Activated CD4-positive, alpha-beta memory T cell treated with anti-CD3 and anti-CD28 coated beads for 36 hours (primary cell): ENCODE results near the gene B3GALT2. TPM values are rescaled to one million over a fixed set of nuclear protein-coding genes. Genes with fewer than 3 reads are reported as not detected.
"Not testable (repeated sequence)": the region's sequence is repeated elsewhere in the genome, so short reads cannot be mapped to it uniquely, and the experiment has no call there.

Experiments
- CTCF ChIA-PET: fragments of 350-600 bp; sonication (Branson Sonifier 250); formaldehyde crosslinking; loops from one replicate; lab custom pipeline; 2021; ENCODE audit warnings: antibody characterized with exemption, inconsistent platforms; lab: Charles Lee
- POLR2A ChIA-PET: fragments of 350-600 bp; sonication (Branson Sonifier 250); formaldehyde crosslinking; loops from one replicate; lab custom pipeline; 2021; ENCODE audit warnings: antibody characterized with exemption; lab: Charles Lee
- DNase-seq: peaks from one replicate; pipeline ENCODE4 v3.0.0-alpha.2; 2020
- H3K27ac Mint-ChIP-seq: one replicate; pipeline ENCODE4 v1.8.0; 2021; ENCODE audit warnings: mixed read lengths
- H3K27me3 Mint-ChIP-seq: one replicate; pipeline ENCODE4 v1.8.0; 2021; ENCODE audit warnings: mixed read lengths
- H3K36me3 Mint-ChIP-seq: one replicate; pipeline ENCODE4 v1.8.0; 2021; ENCODE audit warnings: mixed read lengths
- H3K4me1 Mint-ChIP-seq: one replicate; pipeline ENCODE4 v1.8.0; 2021; ENCODE audit warnings: low read depth, mixed read lengths
- H3K4me3 Mint-ChIP-seq: one replicate; pipeline ENCODE4 v1.8.0; 2021; ENCODE audit warnings: mild to moderate bottlenecking, mixed read lengths
- H3K9me3 Mint-ChIP-seq: one replicate; pipeline ENCODE4 v1.8.0; 2021; ENCODE audit warnings: mixed read lengths
- intact Hi-C: fragments of 100-400 bp; cut with micrococcal nuclease; formaldehyde crosslinking; loops from one replicate; pipeline ENCODE4 v1.15.1; 2023
- total RNA-seq, 2 experiments: library from RNA; stranded (reverse); gene quantifications; one replicate each; pipeline ENCODE4 v1.2.3, GENCODE V29; 2021

B3GALT2 gene
- total RNA-seq, 2 experiments from 2014 or later, result 0.07 to 0.14 TPM

GRCh38 chr1:193201021-193201420 is 14.6 kb upstream of the B3GALT2 start:
- no peak for DNase-seq

GRCh38 chr1:193199940-193200339 is 13.5 kb upstream of the B3GALT2 start:
- H3K4me3 Mint-ChIP-seq, result no peak overlapping the region
- no peaks in the 10 kb centered on the region for H3K27me3 Mint-ChIP-seq
- CTCF ChIA-PET, result no interaction called here
- H3K4me1 Mint-ChIP-seq, result peaks cover 25% of the 10 kb centered on the region
- DNase-seq, result no peak
- POLR2A ChIA-PET, result no interaction called here
- intact Hi-C loops, result no loop called here
- peaks cover 21% of the 10 kb centered on the region for H3K36me3 Mint-ChIP-seq
- no peak overlapping the region for H3K27ac Mint-ChIP-seq
- H3K9me3 Mint-ChIP-seq, result no peaks in the 10 kb centered on the region

More at GRCh38 chr1:193201021-193201420, 14.6 kb upstream of the B3GALT2 start:
- H3K27ac Mint-ChIP-seq, result no peak overlapping the region
- ChIA-PET POLR2A (no interaction called here), CTCF (interaction anchor here (0.7 kb wide), 1 partner anchor 17 kb away, joined by 3 read pairs; no protein-coding TSS in a partner anchor)
- peaks cover 6% of the 10 kb centered on the region for H3K9me3 Mint-ChIP-seq
- H3K4me1 Mint-ChIP-seq, result peaks cover 18% of the 10 kb centered on the region
- H3K27me3 Mint-ChIP-seq, result no peaks in the 10 kb centered on the region
- intact Hi-C loops, result no loop called here
- H3K36me3 Mint-ChIP-seq, result peaks cover 29% of the 10 kb centered on the region
- H3K4me3 Mint-ChIP-seq, result no peak overlapping the region

GRCh38 chr1:193192586-193192985 is 6.2 kb upstream of the B3GALT2 start:
- CTCF ChIA-PET, result interaction anchor here (0.8 kb wide), 1 partner anchor 9 kb away, joined by 3 read pairs; no protein-coding TSS in a partner anchor
- no peak overlapping the region for H3K4me3 Mint-ChIP-seq
- no peaks in the 10 kb centered on the region for H3K27me3 Mint-ChIP-seq
- H3K27ac Mint-ChIP-seq, result no peak overlapping the region
- peaks cover 8% of the 10 kb centered on the region for H3K9me3 Mint-ChIP-seq
- H3K4me1 Mint-ChIP-seq, result peaks cover 29% of the 10 kb centered on the region
- intact Hi-C loops, result no loop called here
- peaks cover 17% of the 10 kb centered on the region for H3K36me3 Mint-ChIP-seq
- POLR2A ChIA-PET, result interaction anchor here (0.6 kb wide), 1 partner anchor 15 kb away, joined by 5 read pairs; no protein-coding TSS in a partner anchor
- no peak for DNase-seq

- no peak for DNase-seq
- H3K4me1 Mint-ChIP-seq, result peaks cover 42% of the 10 kb centered on the region
- H3K27ac Mint-ChIP-seq, result no peak overlapping the region
- intact Hi-C loops, result no loop called here
- ChIA-PET POLR2A (no interaction called here), CTCF (no interaction called here)
- H3K9me3 Mint-ChIP-seq, result peaks cover 8% of the 10 kb centered on the region
- peaks cover 16% of the 10 kb centered on the region for H3K36me3 Mint-ChIP-seq
- H3K4me3 Mint-ChIP-seq, result no peak overlapping the region
- no peaks in the 10 kb centered on the region for H3K27me3 Mint-ChIP-seq
These were observed 3.8 kb upstream of the B3GALT2 start for GRCh38 chr1:193190096-193190744.

- ChIA-PET POLR2A (no interaction called here), CTCF (no interaction called here)
- Mint-ChIP-seq H3K9me3 (peaks cover 8% of the 10 kb centered on the region), H3K36me3 (peaks cover 14% of the 10 kb centered on the region), H3K27me3 (no peaks in the 10 kb centered on the region), H3K4me3 (no peak overlapping the region), H3K27ac (no peak overlapping the region), H3K4me1 (peaks cover 45% of the 10 kb centered on the region)
- intact Hi-C loops, result loop anchor here (10.0 kb wide), 1 partner anchor 265 kb away; no protein-coding TSS in a partner anchor
- no peak for DNase-seq
These were observed 3.2 kb upstream of the B3GALT2 start for GRCh38 chr1:193189442-193190095.

GRCh38 chr1:193188915-193189314 is 2.5 kb upstream of the B3GALT2 start:
- H3K36me3 Mint-ChIP-seq, result peaks cover 14% of the 10 kb centered on the region
- CTCF ChIA-PET, H3K27me3 Mint-ChIP-seq, H3K27ac Mint-ChIP-seq, POLR2A ChIA-PET, DNase-seq, H3K9me3 Mint-ChIP-seq, H3K4me3 Mint-ChIP-seq: not testable (repeated sequence)
- intact Hi-C loops, result loop anchor here (10.0 kb wide), 1 partner anchor 266 kb away; no protein-coding TSS in a partner anchor
- peaks cover 46% of the 10 kb centered on the region for H3K4me1 Mint-ChIP-seq

- peaks cover 2% of the 10 kb centered on the region for H3K36me3 Mint-ChIP-seq
- no peak overlapping the region for H3K27ac Mint-ChIP-seq
- no peak overlapping the region for H3K4me3 Mint-ChIP-seq
- H3K27me3 Mint-ChIP-seq, result no peaks in the 10 kb centered on the region
- no peak for DNase-seq
- ChIA-PET CTCF (no interaction called here), POLR2A (no interaction called here)
- intact Hi-C loops, result loop anchor here (10.0 kb wide), 1 partner anchor 268 kb away; no protein-coding TSS in a partner anchor
- H3K4me1 Mint-ChIP-seq, result peaks cover 50% of the 10 kb centered on the region
- H3K9me3 Mint-ChIP-seq, result peaks cover under 1% of the 10 kb centered on the region
These were observed 701 bp upstream of the B3GALT2 start for GRCh38 chr1:193187114-193187513.

- Mint-ChIP-seq H3K36me3 (no peaks in the 10 kb centered on the region), H3K27ac (peak overlapping the region; percentile 23), H3K4me1 (peaks cover 50% of the 10 kb centered on the region), H3K9me3 (no peaks in the 10 kb centered on the region), H3K27me3 (no peaks in the 10 kb centered on the region), H3K4me3 (peak overlapping the region; percentile 69)
- CTCF ChIA-PET, result interaction anchor here (0.9 to 1.4 kb wide), 2 partner anchors 153 to 1110 kb away, joined by 5 to 7 read pairs; no protein-coding TSS in a partner anchor
- POLR2A ChIA-PET, result no interaction called here
- no peak for DNase-seq
- intact Hi-C loops, result loop anchor here (10.0 kb wide), 1 partner anchor 270 kb away; no protein-coding TSS in a partner anchor
These were observed 1.2 kb downstream of the B3GALT2 start for GRCh38 chr1:193185211-193185610.

- ChIA-PET POLR2A (no interaction called here), CTCF (interaction anchor here (1.7 kb wide), 1 partner anchor 274 kb away, joined by 5 read pairs; no protein-coding TSS in a partner anchor)
- H3K36me3 Mint-ChIP-seq, result no peaks in the 10 kb centered on the region
- no peak for DNase-seq
- intact Hi-C loops, result loop anchor here (5.0 to 10.0 kb wide), 2 partner anchors 228 to 270 kb away; no protein-coding TSS in a partner anchor
- no peaks in the 10 kb centered on the region for H3K27me3 Mint-ChIP-seq
- H3K4me3 Mint-ChIP-seq, result peak overlapping the region; percentile 41
- no peaks in the 10 kb centered on the region for H3K9me3 Mint-ChIP-seq
- H3K4me1 Mint-ChIP-seq, result peaks cover 46% of the 10 kb centered on the region
- peak overlapping the region; percentile 38 for H3K27ac Mint-ChIP-seq
These were observed 1.6 kb downstream of the B3GALT2 start for GRCh38 chr1:193184776-193185175.

GRCh38 chr1:193183019-193183627 is 3.3 kb downstream of the B3GALT2 start:
- POLR2A ChIA-PET, result no interaction called here
- CTCF ChIA-PET, result interaction anchor here (0.6 to 1.7 kb wide), 9 partner anchors 10 to 1112 kb away, joined by 3 to 6 read pairs (median 4); no protein-coding TSS in a partner anchor
- no peak for DNase-seq
- no peaks in the 10 kb centered on the region for H3K27me3 Mint-ChIP-seq
- no peak overlapping the region for H3K4me3 Mint-ChIP-seq
- no peak overlapping the region for H3K27ac Mint-ChIP-seq
- no peaks in the 10 kb centered on the region for H3K36me3 Mint-ChIP-seq
- intact Hi-C loops, result loop anchor here (1.0 to 10.0 kb wide), 5 partner anchors 155 to 1112 kb away; no protein-coding TSS in a partner anchor
- H3K9me3 Mint-ChIP-seq, result no peaks in the 10 kb centered on the region
- peaks cover 41% of the 10 kb centered on the region for H3K4me1 Mint-ChIP-seq

- H3K9me3 Mint-ChIP-seq, result peaks cover 2% of the 10 kb centered on the region
- H3K4me1 Mint-ChIP-seq, result peaks cover 40% of the 10 kb centered on the region
- ChIA-PET CTCF (interaction anchor here (1.2 to 1.3 kb wide), 3 partner anchors 9 to 1113 kb away, joined by 3 read pairs; no protein-coding TSS in a partner anchor), POLR2A (no interaction called here)
- no peak overlapping the region for H3K4me3 Mint-ChIP-seq
- H3K27me3 Mint-ChIP-seq, result no peaks in the 10 kb centered on the region
- no peak for DNase-seq
- intact Hi-C loops, result loop anchor here (2.0 to 10.0 kb wide), 3 partner anchors 230 to 355 kb away; no protein-coding TSS in a partner anchor
- H3K27ac Mint-ChIP-seq, result no peak overlapping the region
- H3K36me3 Mint-ChIP-seq, result peaks cover 3% of the 10 kb centered on the region
These were observed 4.4 kb downstream of the B3GALT2 start for GRCh38 chr1:193181985-193182384.
